GM15510 (cell line): Measurements from ENCODE around the gene QRICH2.

Source experiments
- POLR2A ChIP-seq: IDR thresholded peaks from 3 replicates; pipeline ENCODE4 v1.6.1; 2011; ENCODE audit warnings: borderline replicate concordance; ENCODE audit not compliant: insufficient read length; ENCODE audit errors: extremely low read depth

Gene QRICH2

GRCh38 chr17:76239538-76240274 lies 68.4 kb downstream of the QRICH2 start:
- TF ChIP-seq POLR2A: no peak

GRCh38 chr17:76238847-76239537 lies 69.1 kb downstream of the QRICH2 start:
- TF ChIP-seq POLR2A: no peak

- no peak for TF ChIP-seq POLR2A
These were observed 70.2 kb downstream of the QRICH2 start for GRCh38 chr17:76237859-76238313.

GRCh38 chr17:76236603-76237002 lies 71.5 kb downstream of the QRICH2 start:
- no peak for TF ChIP-seq POLR2A

- TF ChIP-seq POLR2A: no peak
These were observed 72.2 kb downstream of the QRICH2 start for GRCh38 chr17:76235883-76236282.

GRCh38 chr17:76234354-76234679 lies 73.8 kb downstream of the QRICH2 start:
- TF ChIP-seq POLR2A: no peak

- no peak for TF ChIP-seq POLR2A
These were observed 74.3 kb downstream of the QRICH2 start for GRCh38 chr17:76233588-76234353.

- TF ChIP-seq POLR2A: no peak
These were observed 75.7 kb downstream of the QRICH2 start for GRCh38 chr17:76232342-76232741.
